OCI-LY3 (cell line): ENCODE measurements around the gene NARS2.

Source experiments
- CTCF ChIP-seq: fragments of 200-600, 300-600 bp; sonication (generic); IDR thresholded peaks from 2 replicates; pipeline ENCODE4 v1.5.1; 2014; ENCODE audit warnings: antibody characterized with exemption, low read length, low read depth
- EZH2phosphoT487 ChIP-seq: fragments of 200-600 bp; shearing (Covaris generic); IDR thresholded peaks from 2 replicates; pipeline ENCODE4 v1.6.1; 2018; ENCODE audit warnings: antibody characterized with exemption, mixed run types, low read depth

GRCh38 chr11:78438298-78438975, 136.2 kb downstream of the NARS2 start:
- no peak for TF ChIP-seq CTCF
- no peak for TF ChIP-seq EZH2phosphoT487
